ENCODE measurements around the gene ZBTB44. TPM values are rescaled to one million over a fixed set of nuclear protein-coding genes. Genes with fewer than 3 reads are reported as not detected.

The ZBTB44 gene
- total RNA-seq, 1 experiment from 2014 or later, result 27.5 TPM

DNA sequence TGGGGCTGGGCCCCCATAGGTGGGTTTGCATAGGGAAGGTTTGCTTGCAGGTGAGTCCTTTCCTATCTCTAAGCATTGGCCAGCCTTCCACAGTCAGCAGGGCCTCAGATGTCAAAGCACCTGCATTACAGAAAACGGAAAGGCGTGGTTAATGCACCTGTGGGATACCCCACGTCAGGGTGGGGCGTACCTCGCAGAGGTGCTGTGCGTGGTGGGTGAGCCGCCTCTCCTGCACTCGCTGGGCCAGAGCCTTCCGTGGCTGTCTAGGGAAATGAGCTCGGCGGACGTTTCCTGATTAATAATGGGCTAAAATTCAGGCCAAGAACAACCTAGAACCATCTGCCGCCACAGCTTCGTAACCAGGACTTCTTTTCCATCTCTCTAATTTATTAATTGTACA is 122.8 kb downstream of the ZBTB44 start:
- TF ChIP-seq EZH2 (IDR thresholded peaks at IDR 0.05; ENCODE audit: low read length, unreplicated experiment) (no peak), EZH2phosphoT487 (IDR thresholded peaks at IDR 0.05; ENCODE audit: borderline replicate concordance, low read length) (no peak)
- TF ChIP-seq, protein P1, sequence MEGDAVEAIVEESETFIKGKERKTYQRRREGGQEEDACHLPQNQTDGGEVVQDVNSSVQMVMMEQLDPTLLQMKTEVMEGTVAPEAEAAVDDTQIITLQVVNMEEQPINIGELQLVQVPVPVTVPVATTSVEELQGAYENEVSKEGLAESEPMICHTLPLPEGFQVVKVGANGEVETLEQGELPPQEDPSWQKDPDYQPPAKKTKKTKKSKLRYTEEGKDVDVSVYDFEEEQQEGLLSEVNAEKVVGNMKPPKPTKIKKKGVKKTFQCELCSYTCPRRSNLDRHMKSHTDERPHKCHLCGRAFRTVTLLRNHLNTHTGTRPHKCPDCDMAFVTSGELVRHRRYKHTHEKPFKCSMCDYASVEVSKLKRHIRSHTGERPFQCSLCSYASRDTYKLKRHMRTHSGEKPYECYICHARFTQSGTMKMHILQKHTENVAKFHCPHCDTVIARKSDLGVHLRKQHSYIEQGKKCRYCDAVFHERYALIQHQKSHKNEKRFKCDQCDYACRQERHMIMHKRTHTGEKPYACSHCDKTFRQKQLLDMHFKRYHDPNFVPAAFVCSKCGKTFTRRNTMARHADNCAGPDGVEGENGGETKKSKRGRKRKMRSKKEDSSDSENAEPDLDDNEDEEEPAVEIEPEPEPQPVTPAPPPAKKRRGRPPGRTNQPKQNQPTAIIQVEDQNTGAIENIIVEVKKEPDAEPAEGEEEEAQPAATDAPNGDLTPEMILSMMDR (conservative IDR thresholded peaks at IDR 0.05; ENCODE audit: low read depth, low read length), result no peak
- no peak overlapping the region for H3K27ac ChIP-seq (ENCODE audit: low read length)
- H3K9me2 ChIP-seq (replicated peaks; ENCODE audit: low read length), result no peaks in the 10 kb centered on the region
- no peak overlapping the region for H3K4me2 ChIP-seq (ENCODE audit: low read length)
- intact Hi-C loops (cut with micrococcal nuclease), result no loop called here
- ATAC-seq, result no peak
- peaks cover 12% of the 10 kb centered on the region for H3K79me2 ChIP-seq (ENCODE audit: low read length)
- no TSS peak for BruUV-seq (replicated peaks)
- CTCF ChIA-PET, result no interaction called here
- no peak overlapping the region for H2AFZ ChIP-seq (ENCODE audit: low read length)
- no peak for DNase-seq
- H3K9me3 ChIP-seq (ENCODE audit: low read length), result no peaks in the 10 kb centered on the region
- H3F3A ChIP-seq (ENCODE audit: low read length, unreplicated experiment), result no peaks in the 10 kb centered on the region
- no peaks in the 10 kb centered on the region for H3K27me3 ChIP-seq (ENCODE audit: low read length)
- H3K4me1 ChIP-seq (ENCODE audit: insufficient read depth, low read length), result no peaks in the 10 kb centered on the region
- 0 out of 2 replicates have a peak, but pooled peaks cover 6% of the 10 kb centered on the region for H4K20me1 ChIP-seq (ENCODE audit: low read length)
- H3K9ac ChIP-seq (ENCODE audit: low read length), result no peak overlapping the region
- H3K4me3 ChIP-seq (ENCODE audit: low read length), result no peak overlapping the region
- peaks cover 16% of the 10 kb centered on the region for H3K36me3 ChIP-seq (ENCODE audit: low read depth, low read length)
- POLR2A ChIA-PET (ENCODE audit: unreplicated experiment), result no interaction called here

GRCh38 chr11:130190371-130190881 is 124.3 kb downstream of the ZBTB44 start:
- POLR2A ChIA-PET (ENCODE audit: unreplicated experiment), result no interaction called here

More at GRCh38 chr11:130190371-130190881, 124.3 kb downstream of the ZBTB44 start:
- TF ChIP-seq EZH2 (IDR thresholded peaks at IDR 0.05; ENCODE audit: low read length, unreplicated experiment), result no peak
- TF ChIP-seq, protein P1 (conservative IDR thresholded peaks at IDR 0.05; ENCODE audit: low read depth, low read length), result no peak
- TF ChIP-seq EZH2phosphoT487 (IDR thresholded peaks at IDR 0.05; ENCODE audit: borderline replicate concordance, low read length), result no peak
- Histone ChIP-seq H2AFZ (ENCODE audit: low read length) (no peak overlapping the region), H3K27ac (ENCODE audit: low read length) (no peak overlapping the region), H3F3A (ENCODE audit: low read length, unreplicated experiment) (no peaks in the 10 kb centered on the region), H3K4me3 (ENCODE audit: low read length) (no peak overlapping the region), H3K27me3 (ENCODE audit: low read length) (no peaks in the 10 kb centered on the region), H4K20me1 (ENCODE audit: low read length) (0 out of 2 replicates have a peak, but pooled peaks cover 8% of the 10 kb centered on the region), H3K79me2 (ENCODE audit: low read length) (peaks cover 27% of the 10 kb centered on the region), H3K36me3 (ENCODE audit: low read depth, low read length) (peaks cover 8% of the 10 kb centered on the region; the same call in 1 of the 2 replicates), H3K4me1 (ENCODE audit: insufficient read depth, low read length) (no peaks in the 10 kb centered on the region), H3K9ac (ENCODE audit: low read length) (no peak overlapping the region), H3K9me3 (ENCODE audit: low read length) (no peaks in the 10 kb centered on the region), H3K4me2 (ENCODE audit: low read length) (no peak overlapping the region), H3K9me2 (replicated peaks; ENCODE audit: low read length) (no peaks in the 10 kb centered on the region)
- DNase-seq (no peak), ATAC-seq (no peak)
- BruUV-seq (replicated peaks), result no TSS peak
- intact Hi-C loops (cut with micrococcal nuclease), result no loop called here
- CTCF ChIA-PET, result no interaction called here

Data from PC-3 (cell line).